HepG2 (cell line): Measurements from ENCODE around the gene ANG. TPM values are rescaled to one million over a fixed set of nuclear protein-coding genes. Genes with fewer than 3 reads are reported as not detected.

ENCODE experiments used
- FOXM1 ChIP-seq: sonication (generic); formaldehyde crosslinking; IDR thresholded peaks from 2 replicates; pipeline ENCODE4 v1.5.0; 2020; ENCODE audit warnings: missing genetic modification reagents
- MIER3 ChIP-seq: IDR thresholded peaks from 2 replicates; pipeline ENCODE4 v1.6.1; 2016; ENCODE audit warnings: missing compliant biosample characterization, borderline replicate concordance
- ONECUT2 ChIP-seq: sonication (generic); formaldehyde crosslinking; IDR thresholded peaks from 2 replicates; pipeline ENCODE4 v1.4.0; 2020; ENCODE audit warnings: missing genetic modification reagents
- PCBP1 ChIP-seq: fragments of 200-400 bp; formaldehyde crosslinking; IDR thresholded peaks from 2 replicates; pipeline ENCODE4 v1.6.1; 2017; ENCODE audit warnings: mild to moderate bottlenecking, low read depth, low read length, borderline replicate concordance
- POGZ ChIP-seq: sonication (generic); formaldehyde crosslinking; IDR thresholded peaks from 2 replicates; pipeline ENCODE4 v1.4.0; 2020; ENCODE audit warnings: mild to moderate bottlenecking, missing genetic modification reagents
- POLR2AphosphoS5 ChIP-seq: IDR thresholded peaks from 2 replicates; pipeline ENCODE4 v1.6.1; 2012; ENCODE audit warnings: low read depth, low read length
- RBM22 ChIP-seq: fragments of 200-400 bp; formaldehyde crosslinking; optimal IDR thresholded peaks from 2 replicates; pipeline ENCODE3; 2017; ENCODE audit warnings: mild to moderate bottlenecking, low read length, moderate library complexity
- ZBTB39 ChIP-seq: sonication (generic); formaldehyde crosslinking; IDR thresholded peaks from 2 replicates; pipeline ENCODE4 v1.5.0; 2020; ENCODE audit warnings: missing genetic modification reagents
- ZBTB42 ChIP-seq: sonication (generic); formaldehyde crosslinking; IDR thresholded peaks from 2 replicates; pipeline ENCODE4 v1.5.0; 2020; ENCODE audit warnings: mild to moderate bottlenecking, missing genetic modification reagents
- ZHX2 ChIP-seq, 2 experiments: sonication (generic) in 1 of 2; formaldehyde crosslinking in 1 of 2; IDR thresholded peaks; 2 replicates each; pipeline versions ENCODE4 v1.6.1 to v1.9.0; 2014 to 2022; ENCODE audit warnings: antibody characterized with exemption in 1 of 2, borderline replicate concordance in 1 of 2, inconsistent platforms in 1 of 2, low read depth in 1 of 2, missing genetic modification reagents in 1 of 2
- ZNF101 ChIP-seq: sonication (generic); formaldehyde crosslinking; IDR thresholded peaks from 2 replicates; pipeline ENCODE4 v1.4.0; 2020; ENCODE audit warnings: mild to moderate bottlenecking, low read depth, missing genetic modification reagents, borderline replicate concordance
- ZNF230 ChIP-seq: sonication (generic); formaldehyde crosslinking; IDR thresholded peaks from 2 replicates; pipeline ENCODE4 v1.4.0; 2020; ENCODE audit warnings: mild to moderate bottlenecking, missing genetic modification reagents
- ZNF282 ChIP-seq: fragments of 450-650 bp; IDR thresholded peaks from 2 replicates; pipeline ENCODE4 v1.6.1; 2018; ENCODE audit not compliant: partially characterized antibody
- ZNF337 ChIP-seq: sonication (generic); formaldehyde crosslinking; IDR thresholded peaks from 2 replicates; pipeline ENCODE4 v1.5.1; 2020; ENCODE audit warnings: missing genetic modification reagents, low read depth, mild to moderate bottlenecking, borderline replicate concordance
- ZNF451 ChIP-seq: sonication (generic); formaldehyde crosslinking; IDR thresholded peaks from 2 replicates; pipeline ENCODE4 v1.5.0; 2020; ENCODE audit warnings: mild to moderate bottlenecking, missing genetic modification reagents
- ZNF550 ChIP-seq: sonication (generic); formaldehyde crosslinking; IDR thresholded peaks from 2 replicates; pipeline ENCODE4 v1.4.0; 2020; ENCODE audit warnings: mild to moderate bottlenecking, missing genetic modification reagents, borderline replicate concordance
- ZNF552 ChIP-seq: sonication (generic); formaldehyde crosslinking; IDR thresholded peaks from 2 replicates; pipeline ENCODE4 v1.9.0; 2022; ENCODE audit warnings: missing genetic modification reagents, mild to moderate bottlenecking, borderline replicate concordance
- ZNF670 ChIP-seq: sonication (generic); formaldehyde crosslinking; IDR thresholded peaks from 2 replicates; pipeline ENCODE4 v1.8.0; 2022; ENCODE audit warnings: mild to moderate bottlenecking, missing genetic modification reagents, borderline replicate concordance
- ZNF672 ChIP-seq: sonication (generic); formaldehyde crosslinking; IDR thresholded peaks from 2 replicates; pipeline ENCODE4 v1.8.1; 2022; ENCODE audit warnings: missing genetic modification reagents
- polyA plus RNA-seq, 8 experiments: library from polyadenylated mRNA; depleted of rRNA in 3 of 8; stranded (reverse) in 7 of 8; unstranded in 1 of 8; fragments of >200 nt; fragmentation: Illumina TruSeq in 4 of 8; extraction: Trizol in 4 of 8; gene quantifications; 2 replicates each; pipeline versions ENCODE4 v1.2.1 to v1.2.3, GENCODE V29; 2011 to 2016; ENCODE audit warnings: low read depth in 4 of 8, missing spikeins in 1 of 8, mixed read lengths in 1 of 8; ENCODE audit not compliant: insufficient read depth in 1 of 8
- total RNA-seq, 5 experiments: library from RNA; depleted of rRNA; stranded (reverse); fragments of >200 nt; fragmentation: Illumina TruSeq; extraction: Trizol; gene quantifications; 2 replicates each; pipeline ENCODE4 v1.2.3, GENCODE V29; 2016; ENCODE audit warnings: low read depth in 1 of 5
- TF ChIP-seq, protein P1 (sequence below): sonication (generic); formaldehyde crosslinking; IDR thresholded peaks from 2 replicates; pipeline ENCODE4 v1.5.1; 2020; ENCODE audit warnings: mild to moderate bottlenecking, missing genetic modification reagents, borderline replicate concordance

The ANG gene
- total and polyA plus RNA-seq, 2 of the 13 experiments (the other 11 are each of a cell fraction or from before 2014, with no cell fraction given), result 83.6 to 401 TPM

- TF ChIP-seq ZNF282 (no peak), RBM22 (no peak), ZNF550 (CRISPR knock-in tag) (no peak), MIER3 (no peak), POGZ (no peak; the same call in 1 of the 2 replicates), ONECUT2 (CRISPR knock-in tag) (peak; percentile 75), ZNF670 (CRISPR knock-in tag) (peak; percentile 56; the same call in 1 of the 2 replicates), ZNF230 (no peak; the same call in 1 of the 2 replicates), ZBTB39 (CRISPR knock-in tag) (no peak), ZNF101 (CRISPR knock-in tag) (no peak), ZNF672 (no peak), ZNF451 (no peak), FOXM1 (CRISPR knock-in tag) (no peak), ZHX2 (IDR thresholded peaks at IDR 0.05; ENCODE audit: low read depth) (peak; percentile 48; the same call in 1 of the 2 replicates), ZHX2 (CRISPR knock-in tag; IDR thresholded peaks at IDR 0.05; ENCODE audit: borderline replicate concordance) (no peak), PCBP1 (no peak), POLR2AphosphoS5 (no peak; the same call in 1 of the 2 replicates), ZNF337 (CRISPR knock-in tag) (no peak), ZNF552 (CRISPR knock-in tag) (0 out of 2 replicates have a peak, but pooled peaks have one; percentile 66), ZBTB42 (CRISPR knock-in tag) (peak; percentile 23; the same call in 1 of the 2 replicates)
- TF ChIP-seq, protein P1, sequence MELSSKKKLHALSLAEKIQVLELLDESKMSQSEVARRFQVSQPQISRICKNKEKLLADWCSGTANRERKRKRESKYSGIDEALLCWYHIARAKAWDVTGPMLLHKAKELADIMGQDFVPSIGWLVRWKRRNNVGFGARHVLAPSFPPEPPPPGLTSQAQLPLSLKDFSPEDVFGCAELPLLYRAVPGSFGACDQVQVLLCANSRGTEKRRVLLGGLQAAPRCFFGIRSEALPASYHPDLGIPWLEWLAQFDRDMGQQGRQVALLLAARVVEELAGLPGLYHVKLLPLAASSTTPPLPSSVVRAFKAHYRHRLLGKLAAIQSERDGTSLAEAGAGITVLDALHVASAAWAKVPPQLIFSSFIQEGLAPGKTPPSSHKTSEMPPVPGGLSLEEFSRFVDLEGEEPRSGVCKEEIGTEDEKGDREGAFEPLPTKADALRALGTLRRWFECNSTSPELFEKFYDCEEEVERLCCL, result 0 out of 2 replicates have a peak, but pooled peaks have one; percentile 51
These were observed 3.7 kb upstream of the ANG start (continued) for GRCh38 chr14:20684662-20685456.
